ENCODE data around the gene C5orf34. TPM values are rescaled to one million over a fixed set of nuclear protein-coding genes. Genes with fewer than 3 reads are reported as not detected.
"Not testable (repeated sequence)": the region's sequence is repeated elsewhere in the genome, so short reads cannot be mapped to it uniquely, and the experiment has no call there.

The C5orf34 gene
- total RNA-seq, 2 experiments from 2014 or later, result 14.7 to 16.3 TPM

DNA sequence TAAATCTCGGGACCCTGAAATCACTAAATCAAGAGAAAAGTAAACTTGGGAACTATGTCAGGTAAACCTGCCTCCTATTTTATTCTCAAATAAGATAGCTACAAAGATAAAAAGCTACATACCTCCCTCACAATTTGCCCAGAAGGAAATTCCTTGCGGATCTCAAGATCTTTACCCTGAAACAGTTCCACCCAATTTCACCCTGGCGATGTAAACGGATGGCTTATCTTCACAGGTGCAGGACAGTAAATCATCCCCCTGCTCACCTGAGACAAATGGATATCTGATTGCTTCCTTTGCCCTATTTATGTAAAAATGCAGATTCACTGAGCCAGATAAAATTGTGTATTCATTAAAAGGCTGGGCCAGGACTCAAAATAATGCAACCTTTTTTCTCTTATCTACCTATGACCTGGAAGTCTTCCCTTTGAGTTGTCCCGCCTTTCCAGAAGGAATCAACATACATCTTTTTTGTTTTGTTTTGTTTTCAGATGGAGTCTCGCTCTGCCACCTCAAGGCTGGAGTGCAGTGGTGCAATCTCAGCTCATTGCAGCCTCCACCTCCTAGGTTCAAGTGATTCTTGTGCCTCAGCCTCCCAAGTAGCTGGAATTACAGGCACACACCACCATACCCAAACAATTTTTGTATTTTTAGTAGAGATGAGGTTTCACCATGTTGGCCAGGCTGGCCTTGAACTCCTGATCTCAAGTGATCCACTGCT lies 45.1 kb downstream of the C5orf34 start:
- no peak overlapping the region for H3K27ac Mint-ChIP-seq
- H3K4me3 Mint-ChIP-seq, result no peak overlapping the region
- peaks cover 11% of the 10 kb centered on the region for H3K4me1 Mint-ChIP-seq (ENCODE audit: low read depth)
- CTCF ChIA-PET, result no interaction called here
- H3K27me3 Mint-ChIP-seq (ENCODE audit: low read depth), result no peaks in the 10 kb centered on the region
- intact Hi-C loops (cut with micrococcal nuclease), result no loop called here
- peaks cover 36% of the 10 kb centered on the region for H3K9me3 Mint-ChIP-seq
- H3K36me3 Mint-ChIP-seq (ENCODE audit: low read depth), result peaks cover 83% of the 10 kb centered on the region
- no peak for DNase-seq

DNA sequence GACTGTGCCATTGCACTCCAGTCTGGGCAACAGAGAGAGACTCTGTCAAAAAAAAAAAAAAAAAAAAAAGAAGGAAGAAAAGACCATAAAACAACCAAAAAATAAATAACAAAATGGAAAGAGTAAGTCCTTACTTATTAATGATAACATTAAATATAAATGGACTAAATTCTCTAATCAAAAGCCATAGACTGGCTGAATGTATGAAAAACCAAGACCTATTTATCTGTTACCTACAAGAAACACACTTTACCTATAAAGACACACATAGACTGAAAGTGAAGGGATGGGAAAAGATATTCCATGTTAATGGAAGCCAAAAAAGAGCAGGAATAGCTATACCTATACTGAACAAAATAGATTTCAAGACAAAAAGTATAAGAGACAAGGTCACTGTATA lies 47.8 kb downstream of the C5orf34 start:
- Mint-ChIP-seq H3K27ac (no peak overlapping the region), H3K4me3 (no peak overlapping the region), H3K4me1 (ENCODE audit: low read depth) (peaks cover 2% of the 10 kb centered on the region), H3K36me3 (ENCODE audit: low read depth) (peaks cover 71% of the 10 kb centered on the region), H3K27me3 (ENCODE audit: low read depth) (no peaks in the 10 kb centered on the region), H3K9me3 (peaks cover 31% of the 10 kb centered on the region)
- intact Hi-C loops (cut with micrococcal nuclease), result no loop called here
- CTCF ChIA-PET, result interaction anchor here (0.8 kb wide), 1 partner anchor 17 kb away, joined by 4 read pairs; no protein-coding TSS in a partner anchor
- DNase-seq, result no peak

DNA sequence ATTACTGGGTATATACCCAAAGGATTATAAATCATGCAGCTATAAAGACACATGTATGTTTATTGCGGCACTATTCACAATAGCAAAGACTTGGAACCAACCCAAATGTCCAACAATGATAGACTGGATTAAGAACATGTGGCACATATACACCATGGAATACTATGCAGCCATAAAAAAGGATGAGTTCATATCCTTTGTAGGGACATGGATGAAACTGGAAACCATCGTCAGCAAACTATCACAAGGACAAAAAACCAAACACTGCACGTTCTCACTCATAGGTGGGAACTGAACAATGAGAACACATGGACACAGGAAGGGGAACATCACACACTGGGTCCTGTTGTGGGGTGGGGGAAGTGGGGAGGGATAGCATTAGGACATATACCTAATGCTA lies 49.5 kb downstream of the C5orf34 start:
- H3K27me3 Mint-ChIP-seq (ENCODE audit: low read depth); H3K27ac Mint-ChIP-seq; H3K4me1 Mint-ChIP-seq (ENCODE audit: low read depth); H3K4me3 Mint-ChIP-seq; DNase-seq; CTCF ChIA-PET; intact Hi-C loops (cut with micrococcal nuclease): not testable (repeated sequence)
- Mint-ChIP-seq H3K36me3 (ENCODE audit: low read depth) (peaks cover 70% of the 10 kb centered on the region), H3K9me3 (peaks cover 27% of the 10 kb centered on the region)

DNA sequence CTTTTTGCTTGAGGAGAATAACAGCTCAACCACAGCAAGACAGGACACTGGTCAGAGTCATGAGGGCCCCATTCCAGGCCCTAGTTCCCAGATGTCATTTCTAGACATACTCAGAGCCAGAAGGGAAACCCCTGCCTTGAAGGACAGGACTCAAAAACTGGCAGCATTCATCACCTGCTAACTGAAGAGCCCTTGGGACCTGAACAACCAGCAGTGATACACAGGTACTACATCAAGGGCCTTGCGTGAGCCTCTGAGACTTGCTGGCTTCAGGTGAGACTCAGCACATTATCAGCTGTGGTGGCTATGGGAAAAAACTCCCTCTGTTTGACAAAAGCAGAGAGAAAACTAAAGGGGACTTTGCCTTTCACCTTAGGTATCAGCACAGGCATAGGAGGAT lies 53.9 kb downstream of the C5orf34 start:
- Mint-ChIP-seq H3K4me3 (no peak overlapping the region), H3K27me3 (ENCODE audit: low read depth) (no peaks in the 10 kb centered on the region), H3K9me3 (peaks cover 20% of the 10 kb centered on the region), H3K4me1 (ENCODE audit: low read depth) (peaks cover 2% of the 10 kb centered on the region), H3K27ac (no peak overlapping the region), H3K36me3 (ENCODE audit: low read depth) (peaks cover 51% of the 10 kb centered on the region)
- intact Hi-C loops (cut with micrococcal nuclease), result no loop called here
- CTCF ChIA-PET, result interaction anchor here (0.6 kb wide), 1 partner anchor 15 kb away, joined by 3 read pairs; no protein-coding TSS in a partner anchor
- DNase-seq, result no peak

DNA sequence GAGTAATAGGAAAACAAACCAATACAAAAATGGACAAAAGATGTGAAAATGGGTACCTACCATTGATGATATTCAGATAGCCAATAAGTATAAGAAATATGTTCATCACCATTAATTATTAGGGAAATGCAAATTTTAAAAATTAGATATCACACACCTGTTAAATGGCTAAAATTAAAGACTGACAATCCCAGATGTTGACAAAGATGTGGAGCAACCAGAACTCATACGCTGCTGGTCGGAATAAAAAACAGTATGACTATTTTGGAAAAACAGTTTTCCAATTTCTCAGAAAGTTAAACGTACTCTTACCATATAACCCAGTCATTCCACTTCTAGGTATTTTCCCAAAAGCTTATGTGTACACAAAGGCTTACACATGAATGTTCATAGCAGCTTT lies 58.4 kb downstream of the C5orf34 start:
- Mint-ChIP-seq H3K36me3 (ENCODE audit: low read depth) (peaks cover 59% of the 10 kb centered on the region), H3K27ac (no peak overlapping the region), H3K4me1 (ENCODE audit: low read depth) (no peaks in the 10 kb centered on the region), H3K9me3 (peaks cover 17% of the 10 kb centered on the region), H3K27me3 (ENCODE audit: low read depth) (no peaks in the 10 kb centered on the region), H3K4me3 (no peak overlapping the region)
- CTCF ChIA-PET, result no interaction called here
- intact Hi-C loops (cut with micrococcal nuclease), result no loop called here
- DNase-seq, result no peak

DNA sequence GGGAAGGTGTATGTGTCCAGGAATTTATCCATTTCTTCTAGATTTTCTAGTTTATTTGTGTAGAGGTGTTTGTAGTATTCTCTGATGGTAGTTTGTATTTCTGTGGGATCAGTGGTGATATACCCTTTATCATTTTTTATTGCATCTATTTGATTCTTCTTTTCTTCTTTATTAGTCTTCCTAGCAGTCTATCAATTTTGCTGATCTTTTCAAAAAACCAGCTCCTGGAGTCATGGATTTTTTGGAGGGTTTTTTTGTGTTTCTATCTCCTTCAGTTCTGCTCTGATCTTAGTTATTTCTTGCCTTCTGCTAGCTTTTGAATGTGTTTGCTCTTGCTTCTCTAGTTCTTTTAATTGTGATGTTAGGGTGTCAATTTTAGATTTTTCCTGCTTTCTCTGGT lies 73.4 kb downstream of the C5orf34 start:
- intact Hi-C loops (cut with micrococcal nuclease); DNase-seq; H3K27me3 Mint-ChIP-seq (ENCODE audit: low read depth); CTCF ChIA-PET; H3K4me1 Mint-ChIP-seq (ENCODE audit: low read depth); H3K4me3 Mint-ChIP-seq; H3K27ac Mint-ChIP-seq: not testable (repeated sequence)
- peaks cover 53% of the 10 kb centered on the region for H3K9me3 Mint-ChIP-seq
- peaks cover 32% of the 10 kb centered on the region for H3K36me3 Mint-ChIP-seq (ENCODE audit: low read depth)

DNA sequence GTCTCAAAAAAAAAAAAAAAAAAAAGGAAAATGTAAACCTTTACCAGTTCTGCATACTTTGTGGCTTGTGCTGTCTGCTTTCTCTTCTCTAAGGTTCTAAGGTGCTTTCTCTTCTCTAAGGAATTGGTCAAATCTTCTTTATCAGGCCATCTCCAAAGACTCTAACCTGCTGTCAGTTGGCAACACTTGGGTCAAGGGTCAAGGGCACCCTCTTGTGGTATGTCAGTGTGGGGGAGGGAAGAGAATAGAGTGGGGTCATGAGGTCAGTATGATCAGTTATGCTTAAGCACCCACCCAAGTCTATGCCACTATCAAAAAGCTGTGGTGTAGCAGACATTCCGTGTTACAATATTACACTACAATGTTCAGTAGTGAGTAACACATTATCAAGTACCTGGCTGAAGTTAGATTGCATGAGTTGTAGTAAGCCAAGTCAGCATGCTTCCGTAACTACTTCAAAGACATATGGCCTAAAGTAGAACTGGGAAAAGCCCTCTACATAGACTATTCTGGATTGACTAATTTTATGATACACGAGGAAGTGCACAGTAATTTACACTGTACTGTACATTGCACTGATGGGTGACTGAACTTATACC lies 77.8 kb downstream of the C5orf34 start:
- Mint-ChIP-seq H3K27me3 (ENCODE audit: low read depth) (no peaks in the 10 kb centered on the region), H3K27ac (no peak overlapping the region), H3K9me3 (peaks cover 40% of the 10 kb centered on the region), H3K4me1 (ENCODE audit: low read depth) (no peaks in the 10 kb centered on the region), H3K4me3 (no peak overlapping the region), H3K36me3 (ENCODE audit: low read depth) (peaks cover 7% of the 10 kb centered on the region)
- CTCF ChIA-PET, result no interaction called here
- no peak for DNase-seq
- intact Hi-C loops (cut with micrococcal nuclease), result no loop called here

Other genes starting within 250 kb of the C5orf34 start
- 100 to 1,000 TPM; 105 TPM for gene HMGCS1, start 201.7 kb downstream of the C5orf34 start, total RNA-seq
- 1 to 10 TPM; 5.4 TPM for gene CCL28, start 102.8 kb downstream of the C5orf34 start, total RNA-seq
- 10 to 100 TPM; 20.7 to 23.5 TPM for gene TMEM267, start 31.3 kb downstream of the C5orf34 start, total RNA-seq
- gene PAIP1, start 41.9 kb upstream of the C5orf34 start, total RNA-seq, result 10 to 100 TPM; 41.7 to 42.9 TPM
- 10 to 100 TPM; 98.4 to 98.9 TPM for gene NNT, start 88.0 kb upstream of the C5orf34 start, total RNA-seq